WERI-Rb-1 (cell line): Measurements from ENCODE around the gene TVP23A.

Source experiments
- DNase-seq: peaks from one replicate; pipeline ENCODE4 v3.0.0-alpha.2; 2020
- H3K27ac ChIP-seq: fragments of 250-450 bp; sonication (Bioruptor Pico); 2 replicates; pipeline ENCODE4 v1.5.1; 2020; ENCODE audit warnings: mild to moderate bottlenecking, moderate library complexity
- H3K27me3 ChIP-seq: fragments of 250-450 bp; sonication (Bioruptor Pico); 2 replicates; pipeline ENCODE4 v1.5.1; 2021; ENCODE audit warnings: mild to moderate bottlenecking, low read depth, moderate library complexity; ENCODE audit not compliant: insufficient read depth, severe bottlenecking
- H3K36me3 ChIP-seq: fragments of 250-450 bp; sonication (Bioruptor Pico); 2 replicates; pipeline ENCODE4 v1.5.1; 2020; ENCODE audit warnings: mild to moderate bottlenecking, moderate library complexity
- H3K4me3 ChIP-seq: 2 replicates; pipeline ENCODE4 v1.5.1; 2011; ENCODE audit warnings: low read depth, mild to moderate bottlenecking, control low read depth, low read length
- H3K9me3 ChIP-seq: fragments of 250-450 bp; sonication (Bioruptor Pico); 2 replicates; pipeline ENCODE4 v1.5.1; 2021; ENCODE audit warnings: mild to moderate bottlenecking, moderate library complexity; ENCODE audit not compliant: severe bottlenecking
- CTCF ChIP-seq: IDR thresholded peaks from 2 replicates; pipeline ENCODE4 v1.5.1; 2011; ENCODE audit warnings: low read depth, mild to moderate bottlenecking, control low read depth, inconsistent platforms, low read length

TVP23A gene

DNA sequence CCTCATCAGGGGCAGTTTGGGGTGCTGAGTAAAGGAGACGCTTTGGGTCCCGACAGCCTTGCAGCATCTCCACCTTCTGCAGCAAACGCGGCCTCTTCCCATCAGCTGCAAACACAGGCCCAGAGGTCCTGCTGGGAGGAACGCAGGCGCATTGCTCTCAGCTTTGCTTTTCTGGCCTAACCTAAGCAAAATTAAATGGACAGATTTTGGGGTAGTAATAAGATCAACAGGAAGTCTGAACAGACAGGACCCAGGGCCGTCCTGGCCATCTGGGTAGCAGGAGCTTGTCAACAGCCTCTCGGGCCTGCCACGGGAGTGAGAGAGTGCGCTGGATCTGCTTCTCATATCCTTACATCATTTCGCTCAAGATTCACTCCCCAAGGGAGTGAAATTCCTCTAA lies 67.8 kb downstream of the TVP23A start:
- H3K4me3 ChIP-seq = no peak overlapping the region
- H3K27me3 ChIP-seq = no peaks in the 10 kb centered on the region
- TF ChIP-seq CTCF = no peak
- no peak overlapping the region for H3K27ac ChIP-seq
- H3K9me3 ChIP-seq = no peaks in the 10 kb centered on the region
- no peak for DNase-seq
- H3K36me3 ChIP-seq = peaks cover 32% of the 10 kb centered on the region

DNA sequence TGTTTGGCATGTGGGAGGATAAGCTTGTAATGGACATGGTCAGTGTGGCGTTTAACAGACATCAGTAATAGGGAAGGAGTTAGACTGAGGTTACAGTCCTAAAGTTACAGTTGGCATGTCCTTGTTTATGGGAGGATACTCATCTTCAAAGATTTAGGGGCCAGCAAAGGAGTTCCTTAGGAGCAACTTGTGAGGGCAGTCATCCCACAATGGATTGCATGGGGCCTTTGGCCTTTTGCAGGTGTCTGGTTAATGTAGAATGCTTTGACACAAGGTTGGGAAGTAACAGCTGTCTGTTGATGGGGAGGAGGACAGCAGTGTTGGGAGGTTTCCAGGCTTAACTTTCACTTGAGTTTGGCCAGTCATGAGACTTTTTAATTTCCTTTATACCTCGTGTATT lies 72.8 kb downstream of the TVP23A start:
- Histone ChIP-seq H3K27ac (no peak overlapping the region), H3K9me3 (no peaks in the 10 kb centered on the region), H3K36me3 (peaks cover 21% of the 10 kb centered on the region), H3K4me3 (no peak overlapping the region), H3K27me3 (no peaks in the 10 kb centered on the region)
- no peak for TF ChIP-seq CTCF
- no peak for DNase-seq

DNA sequence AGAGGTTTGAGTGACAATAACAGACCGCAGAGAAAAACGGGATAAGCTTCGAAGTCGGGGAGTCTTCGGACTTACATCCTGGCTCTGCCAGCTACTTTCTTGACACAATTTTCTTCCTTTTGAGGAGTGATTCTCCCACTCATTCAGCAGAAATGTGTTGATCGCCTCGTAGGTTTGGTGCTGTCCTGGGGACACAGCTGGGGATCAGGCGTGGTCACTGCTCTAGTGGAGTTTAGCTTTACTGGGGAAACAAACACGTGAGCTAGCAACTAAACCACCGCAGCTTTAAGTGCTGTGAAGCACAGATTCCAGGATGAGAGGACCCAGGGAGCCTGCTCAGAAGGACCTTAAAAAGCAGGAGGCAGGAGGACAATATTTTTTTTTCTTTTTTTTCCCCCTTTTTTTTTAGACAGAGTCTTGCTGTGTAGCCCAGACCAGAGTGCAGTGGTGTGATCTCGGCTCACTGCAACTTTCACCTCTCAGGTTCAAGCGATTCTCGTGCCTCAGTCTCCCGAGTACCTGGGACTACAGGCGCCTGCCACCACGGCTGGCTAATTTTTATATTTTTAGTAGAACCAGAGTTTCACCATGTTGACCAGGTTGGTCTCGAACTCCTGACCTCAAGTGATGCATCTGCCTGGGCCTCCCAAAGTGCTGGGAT lies 74.1 kb downstream of the TVP23A start:
- Histone ChIP-seq H3K36me3 (peaks cover 17% of the 10 kb centered on the region), H3K9me3 (no peaks in the 10 kb centered on the region), H3K27ac (peak overlapping the region; percentile 76), H3K27me3 (no peaks in the 10 kb centered on the region), H3K4me3 (peak overlapping the region; percentile 66)
- no peak for DNase-seq
- TF ChIP-seq CTCF = no peak

GRCh38 chr16:10743610-10744369 lies 74.8 kb downstream of the TVP23A start, which contains the start of gene NUBP1:
TSS of gene NUBP1 (plus strand) at chr16:10743842. CDS start at chr16:10743864, 22 bp downstream.
- peak; percentile 99 for DNase-seq
- peak within 1 kb of the TSS; percentile 66 for H3K4me3 ChIP-seq
- H3K27ac ChIP-seq = peak within 1 kb of the TSS; percentile 98
- H3K9me3 ChIP-seq = no peaks in the 10 kb centered on the region
- peaks cover 13% of the 10 kb centered on the region for H3K36me3 ChIP-seq
- no peak for TF ChIP-seq CTCF
- H3K27me3 ChIP-seq = no peaks in the 10 kb centered on the region

DNA sequence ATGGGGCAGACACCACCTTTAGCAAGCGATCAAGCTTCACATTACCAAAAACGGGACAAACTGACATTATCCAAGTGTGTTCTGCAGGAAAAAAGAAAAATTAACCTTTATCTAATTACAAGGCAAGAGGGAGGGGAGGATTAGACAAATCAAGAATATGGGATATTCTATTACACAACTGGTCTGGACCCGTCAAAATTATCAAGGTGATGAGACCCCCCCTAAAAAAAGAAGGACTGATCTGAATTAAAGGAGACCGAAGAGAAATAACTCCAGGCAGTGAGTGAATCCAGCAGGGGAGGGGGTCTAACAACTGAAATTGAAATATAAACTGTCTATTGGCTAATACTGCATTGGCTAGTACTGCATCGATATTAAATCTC lies 75.4 kb downstream of the TVP23A start:
- Histone ChIP-seq H3K27ac (peak overlapping the region; percentile 98), H3K4me3 (peak overlapping the region; percentile 66), H3K36me3 (peaks cover 7% of the 10 kb centered on the region), H3K9me3 (no peaks in the 10 kb centered on the region), H3K27me3 (no peaks in the 10 kb centered on the region)
- TF ChIP-seq CTCF = no peak
- no peak for DNase-seq
